ENCODE results near the gene OR2L13.

DNA sequence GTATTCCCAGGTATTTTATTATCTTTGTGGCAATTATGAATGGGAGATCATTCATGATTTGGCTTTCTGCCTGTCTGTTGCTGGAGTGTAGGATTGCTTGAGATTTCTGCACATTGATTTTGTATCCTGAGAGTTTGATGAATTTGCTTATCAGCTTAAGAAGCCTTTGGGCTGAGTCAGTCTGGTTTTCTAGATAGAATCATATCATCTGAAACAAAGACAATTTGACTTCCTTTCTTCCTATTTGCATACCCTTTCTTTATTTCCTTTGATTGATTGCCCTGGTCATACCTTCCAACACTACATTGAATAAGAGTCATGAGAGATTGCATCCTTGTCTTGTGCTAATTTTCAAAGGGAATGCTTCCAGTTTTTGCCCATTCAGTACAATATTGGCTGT lies 40.3 kb upstream of the OR2L13 start:
- TF ChIP-seq EP300 (IDR thresholded peaks at IDR 0.05), result no peak
- TF ChIP-seq CTCF (IDR thresholded peaks at IDR 0.05), result no peak
- no peak for TF ChIP-seq POLR2A (IDR thresholded peaks at IDR 0.05)
- TF ChIP-seq POLR2AphosphoS5 (IDR thresholded peaks at IDR 0.05), result no peak

All from sigmoid colon (tissue), 4 donors.